Caco-2 (cell line): ENCODE results near the gene NR6A1. TPM values are rescaled to one million over a fixed set of nuclear protein-coding genes. Genes with fewer than 3 reads are reported as not detected.

Source experiments
- BruUV-seq: library from RNA; stranded (reverse); fragments of 400-500 nt; replicated peaks from 2 replicates; lab custom pipeline; 2021; lab: Mats Ljungman, UMichigan
- CTCF ChIA-PET: fragments of 300-600 bp; sonication (Branson Sonifier 250); formaldehyde crosslinking; loops from one replicate; lab custom pipeline; 2022; ENCODE audit warnings: antibody characterized with exemption; lab: Charles Lee
- POLR2A ChIA-PET: fragments of 300-600 bp; sonication (Branson Sonifier 250); formaldehyde crosslinking; loops from one replicate; lab custom pipeline; 2022; ENCODE audit warnings: antibody characterized with exemption; lab: Charles Lee
- DNase-seq, 2 experiments: peaks; one replicate each; pipeline versions ENCODE4 v3.0.0 to v3.0.0-alpha.2; 2020 to 2022
- H3K27me3 ChIP-seq: replicated peaks from 2 replicates; pipeline ENCODE4 v1.6.0; 2011; ENCODE audit warnings: low read length; ENCODE audit not compliant: control insufficient read depth, insufficient read depth
- H3K36me3 ChIP-seq: 2 replicates; pipeline ENCODE4 v1.5.1; 2011; ENCODE audit warnings: low read length; ENCODE audit not compliant: control insufficient read depth, insufficient read depth
- H3K4me1 ChIP-seq: fragments of 250-450 bp; sonication (Bioruptor Pico); 2 replicates; pipeline ENCODE4 v1.5.1; 2020; ENCODE audit warnings: mild to moderate bottlenecking
- H3K4me3 ChIP-seq: 2 replicates; pipeline ENCODE4 v1.5.1; 2011; ENCODE audit warnings: low read depth, mild to moderate bottlenecking, control low read depth, low read length
- H3K9me3 ChIP-seq: fragments of 250-450 bp; sonication (Bioruptor Pico); 2 replicates; pipeline ENCODE4 v1.5.1; 2020; ENCODE audit warnings: mild to moderate bottlenecking, moderate library complexity
- H3K27ac Mint-ChIP-seq: one replicate; pipeline ENCODE4 v1.8.0; 2022; ENCODE audit warnings: mixed read lengths; ENCODE audit not compliant: unreplicated experiment
- H3K27me3 Mint-ChIP-seq: one replicate; pipeline ENCODE4 v1.8.0; 2022; ENCODE audit warnings: mixed read lengths; ENCODE audit not compliant: insufficient read depth, unreplicated experiment
- H3K36me3 Mint-ChIP-seq: one replicate; pipeline ENCODE4 v1.8.0; 2022; ENCODE audit warnings: mild to moderate bottlenecking, mixed read lengths; ENCODE audit not compliant: insufficient read depth, unreplicated experiment
- H3K4me1 Mint-ChIP-seq: one replicate; pipeline ENCODE4 v1.8.0; 2022; ENCODE audit warnings: low read depth, mixed read lengths; ENCODE audit not compliant: unreplicated experiment
- H3K4me3 Mint-ChIP-seq: one replicate; pipeline ENCODE4 v1.8.0; 2022; ENCODE audit warnings: mild to moderate bottlenecking, moderate library complexity, mixed read lengths; ENCODE audit not compliant: unreplicated experiment
- H3K9me3 Mint-ChIP-seq: one replicate; pipeline ENCODE4 v1.8.0; 2022; ENCODE audit warnings: mixed read lengths; ENCODE audit not compliant: unreplicated experiment
- CTCF ChIP-seq, 2 experiments: fragments of 200-600 bp in 1 of 2; IDR thresholded peaks; 1 replicate in 1 of 2; 2 replicates in 1 of 2; pipeline versions ENCODE4 v1.5.1 to v1.8.0; 2011 to 2022; ENCODE audit warnings: antibody characterized with exemption in 1 of 2, control low read depth in 1 of 2, inconsistent platforms in 1 of 2, low read depth in 1 of 2, low read length in 1 of 2, mild to moderate bottlenecking in 1 of 2, moderate library complexity in 1 of 2; ENCODE audit not compliant: insufficient read depth in 1 of 2, severe bottlenecking in 1 of 2, unreplicated experiment in 1 of 2
- intact Hi-C: fragments of 100-400 bp; cut with micrococcal nuclease; formaldehyde crosslinking; loops from one replicate; pipeline ENCODE4 v1.10.0; 2022; ENCODE audit not compliant: unreplicated experiment
- total RNA-seq: library from RNA; stranded (reverse); gene quantifications from 2 replicates; pipeline ENCODE4 v1.2.3, GENCODE V29; 2022

NR6A1 gene
- total RNA-seq, 1 experiment from 2014 or later = 33.6 TPM

- no peaks in the 10 kb centered on the region for H3K36me3 Mint-ChIP-seq
- no TSS peak for BruUV-seq
- Histone ChIP-seq H3K4me1 (no peaks in the 10 kb centered on the region), H3K4me3 (no peak overlapping the region), H3K36me3 (no peaks in the 10 kb centered on the region), H3K27me3 (no peaks in the 10 kb centered on the region), H3K9me3 (no peaks in the 10 kb centered on the region)
- no peaks in the 10 kb centered on the region for H3K4me1 Mint-ChIP-seq
- CTCF ChIA-PET = interaction anchor here (0.6 kb wide), 2 partner anchors 52 to 291 kb away, joined by 3 read pairs; partner anchors contain the start of gene WDR38
- no peak for DNase-seq
- TF ChIP-seq CTCF (IDR thresholded peaks at IDR 0.05; ENCODE audit: insufficient read depth in 1 of 2, low read depth in 1 of 2, low read length in 1 of 2, severe bottlenecking in 1 of 2, unreplicated experiment in 1 of 2) = no peak
- no peaks in the 10 kb centered on the region for H3K27me3 Mint-ChIP-seq
- intact Hi-C loops = no loop called here
- H3K9me3 Mint-ChIP-seq = no peaks in the 10 kb centered on the region
- no peak overlapping the region for H3K4me3 Mint-ChIP-seq
- H3K27ac Mint-ChIP-seq = no peak overlapping the region
- POLR2A ChIA-PET = no interaction called here
These were observed 30.2 kb upstream of the NR6A1 start for GRCh38 chr9:124801356-124801755.

- Histone ChIP-seq H3K4me1 (no peaks in the 10 kb centered on the region), H3K9me3 (no peaks in the 10 kb centered on the region), H3K27me3 (no peaks in the 10 kb centered on the region), H3K4me3 (no peak overlapping the region), H3K36me3 (no peaks in the 10 kb centered on the region)
- no peak overlapping the region for H3K27ac Mint-ChIP-seq
- intact Hi-C loops = no loop called here
- CTCF ChIA-PET = interaction anchor here (0.6 to 1.2 kb wide), 2 partner anchors 52 to 53 kb away, joined by 3 to 4 read pairs; partner anchors contain the start of gene WDR38
- no peak for TF ChIP-seq CTCF (IDR thresholded peaks at IDR 0.05; ENCODE audit: insufficient read depth in 1 of 2, low read depth in 1 of 2, low read length in 1 of 2, severe bottlenecking in 1 of 2, unreplicated experiment in 1 of 2)
- no peaks in the 10 kb centered on the region for H3K9me3 Mint-ChIP-seq
- no peaks in the 10 kb centered on the region for H3K4me1 Mint-ChIP-seq
- H3K36me3 Mint-ChIP-seq = no peaks in the 10 kb centered on the region
- no peaks in the 10 kb centered on the region for H3K27me3 Mint-ChIP-seq
- no TSS peak for BruUV-seq
- POLR2A ChIA-PET = no interaction called here
- H3K4me3 Mint-ChIP-seq = no peak overlapping the region
- no peak for DNase-seq
These were observed 29.5 kb upstream of the NR6A1 start for GRCh38 chr9:124800306-124801259.

GRCh38 chr9:124799274-124800006 is 28.3 kb upstream of the NR6A1 start:
- no peak overlapping the region for H3K27ac Mint-ChIP-seq
- H3K4me3 Mint-ChIP-seq = no peak overlapping the region
- BruUV-seq = no TSS peak
- no peaks in the 10 kb centered on the region for H3K9me3 ChIP-seq
- H3K27me3 Mint-ChIP-seq = no peaks in the 10 kb centered on the region
- CTCF ChIA-PET = interaction anchor here (1.2 kb wide), 1 partner anchor 54 kb away, joined by 4 read pairs; the partner anchor contains the start of gene WDR38
- H3K27me3 ChIP-seq = no peaks in the 10 kb centered on the region
- DNase-seq = no peak
- no peak overlapping the region for H3K4me3 ChIP-seq
- peaks cover 5% of the 10 kb centered on the region for H3K4me1 ChIP-seq
- H3K36me3 Mint-ChIP-seq = peaks cover 6% of the 10 kb centered on the region
- no peak for TF ChIP-seq CTCF (IDR thresholded peaks at IDR 0.05; ENCODE audit: insufficient read depth in 1 of 2, low read depth in 1 of 2, low read length in 1 of 2, severe bottlenecking in 1 of 2, unreplicated experiment in 1 of 2)
- POLR2A ChIA-PET = interaction anchor here (0.6 kb wide), 1 partner anchor 12 kb away, joined by 3 read pairs; no protein-coding TSS in a partner anchor
- H3K36me3 ChIP-seq = no peaks in the 10 kb centered on the region
- no peaks in the 10 kb centered on the region for H3K4me1 Mint-ChIP-seq
- intact Hi-C loops = no loop called here
- no peaks in the 10 kb centered on the region for H3K9me3 Mint-ChIP-seq
